IMR-90 (cell line): ENCODE measurements around the gene SLC8A3. TPM values are rescaled to one million over a fixed set of nuclear protein-coding genes. Genes with fewer than 3 reads are reported as not detected.

ENCODE experiments used
- ATAC-seq: fragments of 200-7000 bp; cut with Tn5 transposase; 2 replicates; pipeline ENCODE4 v1.9.1; 2020; ENCODE audit warnings: low read depth, mild to moderate bottlenecking, moderate library complexity
- BruUV-seq: library from RNA; stranded (reverse); fragments of 400-500 nt; replicated peaks from 2 replicates; lab custom pipeline; 2021; lab: Mats Ljungman, UMichigan
- CTCF ChIA-PET: fragments of 300-600 bp; formaldehyde crosslinking; extraction: SDS; loops from one replicate; lab custom pipeline; 2021; ENCODE audit warnings: antibody characterized with exemption; lab: Yijun Ruan, JAX
- POLR2A ChIA-PET: fragments of 300-600 bp; sonication (Branson Sonifier 250); formaldehyde crosslinking; loops from one replicate; lab custom pipeline; 2022; ENCODE audit warnings: antibody characterized with exemption; ENCODE audit not compliant: unreplicated experiment; lab: Charles Lee
- DNase-seq: peaks from one replicate; pipeline ENCODE4 v3.0.0; 2013
- H2AFZ ChIP-seq: replicated peaks from 2 replicates; pipeline ENCODE3; 2013; ENCODE audit warnings: low read length, mild to moderate bottlenecking; ENCODE audit not compliant: poor library complexity
- H2AK5ac ChIP-seq: 2 replicates; pipeline ENCODE4 v1.6.1; 2013; ENCODE audit warnings: low read depth, low read length, inconsistent platforms
- H2AK9ac ChIP-seq: replicated peaks from 2 replicates; pipeline ENCODE3; 2013; ENCODE audit warnings: mild to moderate bottlenecking, low read depth, low read length, moderate library complexity; ENCODE audit not compliant: poor library complexity
- H2BK120ac ChIP-seq: 2 replicates; pipeline ENCODE4 v1.6.1; 2013; ENCODE audit warnings: low read depth, low read length, inconsistent platforms
- H2BK15ac ChIP-seq: 3 replicates; pipeline ENCODE4 v1.6.1; 2013; ENCODE audit warnings: low read depth, low read length, inconsistent platforms
- H2BK20ac ChIP-seq: 2 replicates; pipeline ENCODE4 v1.6.1; 2013; ENCODE audit warnings: low read depth, mild to moderate bottlenecking, inconsistent platforms, low read length, moderate library complexity
- H2BK5ac ChIP-seq: 2 replicates; pipeline ENCODE4 v1.6.1; 2013; ENCODE audit warnings: mild to moderate bottlenecking, low read depth, low read length, inconsistent platforms; ENCODE audit not compliant: poor library complexity, severe bottlenecking
- H3K14ac ChIP-seq: replicated peaks from 2 replicates; pipeline ENCODE4 v1.6.1; 2013; ENCODE audit warnings: low read depth, low read length, inconsistent platforms
- H3K18ac ChIP-seq: 2 replicates; pipeline ENCODE4 v1.6.1; 2013; ENCODE audit warnings: low read depth, low read length, control low read depth
- H3K23ac ChIP-seq: 2 replicates; pipeline ENCODE4 v1.6.1; 2013; ENCODE audit warnings: low read depth, low read length, inconsistent platforms
- H3K27ac ChIP-seq: 2 replicates; pipeline ENCODE4 v1.5.1; 2013; ENCODE audit warnings: mild to moderate bottlenecking, control low read depth, low read length; ENCODE audit not compliant: insufficient read depth
- H3K27me3 ChIP-seq: 2 replicates; pipeline ENCODE4 v1.6.1; 2013; ENCODE audit warnings: low read length; ENCODE audit not compliant: control insufficient read depth, insufficient read depth
- H3K36me3 ChIP-seq: 2 replicates; pipeline ENCODE4 v1.6.1; 2013; ENCODE audit warnings: low read length, mixed read lengths; ENCODE audit not compliant: control insufficient read depth, insufficient read depth
- H3K4ac ChIP-seq: 2 replicates; pipeline ENCODE4 v1.6.1; 2013; ENCODE audit warnings: low read depth, low read length, inconsistent platforms
- H3K4me1 ChIP-seq: 2 replicates; pipeline ENCODE4 v1.6.1; 2013; ENCODE audit warnings: low read length, mixed read lengths; ENCODE audit not compliant: control insufficient read depth, insufficient read depth
- H3K4me2 ChIP-seq: 2 replicates; pipeline ENCODE4 v1.6.1; 2013; ENCODE audit warnings: low read depth, mild to moderate bottlenecking, control low read depth, low read length, moderate library complexity
- H3K4me3 ChIP-seq: 2 replicates; pipeline ENCODE4 v1.5.1; 2013; ENCODE audit warnings: low read depth, mild to moderate bottlenecking, control low read depth, low read length, moderate library complexity; ENCODE audit not compliant: insufficient read depth
- H3K56ac ChIP-seq: 2 replicates; pipeline ENCODE4 v1.6.1; 2013; ENCODE audit warnings: low read length, inconsistent platforms; ENCODE audit not compliant: insufficient read depth; ENCODE audit errors: extremely low read depth
- H3K79me1 ChIP-seq, 2 experiments: 2 replicates each; pipeline ENCODE4 v1.6.1; 2013; ENCODE audit warnings: low read length in 2 of 2, inconsistent platforms in 1 of 2, low read depth in 1 of 2
- H3K9ac ChIP-seq: 2 replicates; pipeline ENCODE4 v1.6.1; 2013; ENCODE audit warnings: low read depth, low read length, control low read depth
- H3K9me1 ChIP-seq: 2 replicates; pipeline ENCODE4 v1.6.1; 2013; ENCODE audit warnings: low read length, inconsistent platforms; ENCODE audit not compliant: insufficient read depth
- H3K9me3 ChIP-seq: 2 replicates; pipeline ENCODE4 v1.6.1; 2013; ENCODE audit warnings: low read length; ENCODE audit not compliant: control insufficient read depth, insufficient read depth
- H4K20me1 ChIP-seq: 2 replicates; pipeline ENCODE4 v1.6.1; 2013; ENCODE audit warnings: low read length, inconsistent platforms; ENCODE audit not compliant: insufficient read depth
- H4K5ac ChIP-seq: 2 replicates; pipeline ENCODE4 v1.6.1; 2013; ENCODE audit warnings: mild to moderate bottlenecking, low read depth, low read length, control low read depth
- H4K8ac ChIP-seq, 2 experiments: 2 replicates each; pipeline ENCODE4 v1.6.1; 2013; ENCODE audit warnings: low read depth in 2 of 2, low read length in 2 of 2, control low read depth in 1 of 2, inconsistent platforms in 1 of 2
- H4K91ac ChIP-seq: 2 replicates; pipeline ENCODE4 v1.6.1; 2013; ENCODE audit warnings: low read depth, low read length, inconsistent platforms; ENCODE audit not compliant: insufficient read depth
- BHLHE40 ChIP-seq: fragments of 150-350 bp; IDR thresholded peaks from 2 replicates; pipeline ENCODE4 v1.6.1; 2016; ENCODE audit warnings: mild to moderate bottlenecking, low read depth, low read length
- CHD1 ChIP-seq: IDR thresholded peaks from 2 replicates; pipeline ENCODE4 v1.6.1; 2012; ENCODE audit warnings: low read depth, low read length, improper control_type of control experiment
- FOS ChIP-seq: fragments of 150-350 bp; IDR thresholded peaks from 2 replicates; pipeline ENCODE4 v1.6.1; 2016; ENCODE audit warnings: low read depth, low read length
- MAZ ChIP-seq: IDR thresholded peaks from 2 replicates; pipeline ENCODE4 v1.6.1; 2012; ENCODE audit warnings: low read depth, mild to moderate bottlenecking, low read length, improper control_type of control experiment, moderate library complexity, borderline replicate concordance
- MXI1 ChIP-seq: IDR thresholded peaks from 2 replicates; pipeline ENCODE4 v1.6.1; 2012; ENCODE audit warnings: low read depth, mild to moderate bottlenecking, low read length, moderate library complexity, borderline replicate concordance
- POLR2A ChIP-seq: IDR thresholded peaks from 2 replicates; pipeline ENCODE4 v1.6.1; 2012; ENCODE audit warnings: mild to moderate bottlenecking, low read depth, low read length
- RAD21 ChIP-seq: IDR thresholded peaks from 2 replicates; pipeline ENCODE4 v1.6.1; 2012; ENCODE audit warnings: low read length, improper control_type of control experiment
- RCOR1 ChIP-seq: IDR thresholded peaks from 2 replicates; pipeline ENCODE4 v1.6.1; 2012; ENCODE audit warnings: mild to moderate bottlenecking, low read length, improper control_type of control experiment; ENCODE audit not compliant: insufficient replicate concordance
- SMC3 ChIP-seq: fragments of 150-350 bp; IDR thresholded peaks from 2 replicates; pipeline ENCODE4 v1.6.1; 2016; ENCODE audit warnings: low read depth, mild to moderate bottlenecking, antibody characterized with exemption, low read length, moderate library complexity
- WGBS, 2 experiments: methylation state at CpG; one replicate each; pipeline versions ENCODE4 v1.1.5 to v1.1.7; 2013; ENCODE audit warnings: missing lambda C conversion rate in 2 of 2; ENCODE audit not compliant: insufficient read length in 1 of 2; ENCODE audit errors: extremely low coverage in 2 of 2; 5-methylcytosine and 5-hydroxymethylcytosine counted together
- dilution Hi-C: fragments of 300-500 bp; cut with HindIII; formaldehyde crosslinking; loops from one replicate; pipeline ENCODE4 v1.14.3; 2018; ENCODE audit warnings: low sequenced_read_pairs; ENCODE audit not compliant: unreplicated experiment
- in situ Hi-C: fragments of 300-500 bp; cut with MboI; formaldehyde crosslinking; loops from 3 replicates; pipeline ENCODE4 v1.14.3; 2019; ENCODE audit warnings: low sequenced_read_pairs, inconsistent platforms, mixed read lengths
- intact Hi-C: fragments of 100-400 bp; cut with micrococcal nuclease; formaldehyde crosslinking; loops from 2 replicates; pipeline ENCODE4 v1.10.0; 2022
- polyA plus RNA-seq, 3 experiments: library from polyadenylated mRNA; depleted of rRNA; stranded (reverse); fragments of >200 nt; gene quantifications; 2 replicates each; pipeline ENCODE4 v1.2.3, GENCODE V29; 2012; ENCODE audit warnings: low replicate concordance in 1 of 3
- total RNA-seq: library from RNA; depleted of rRNA; stranded (reverse); fragments of >200 nt; gene quantifications from 2 replicates; pipeline ENCODE4 v1.2.3, GENCODE V29; 2012
- TF ChIP-seq, protein P1 (sequence below): conservative IDR thresholded peaks from 2 replicates; pipeline ENCODE4 v1.5.1; 2012; ENCODE audit warnings: mild to moderate bottlenecking, low read depth, low read length, improper control_type of control experiment

SLC8A3 gene
- total and polyA plus RNA-seq, 2 of the 4 experiments (the other 2 are of a cell fraction), result under 0.01 TPM; not detected in 1

GRCh38 chr14:70162358-70162757 is 26.4 kb downstream of the SLC8A3 start:
- POLR2A ChIA-PET, result no interaction called here

More at GRCh38 chr14:70162358-70162757, 26.4 kb downstream of the SLC8A3 start:
- Histone ChIP-seq H3K79me1 (no peaks in the 10 kb centered on the region), H2BK120ac (no peak overlapping the region), H3K27ac (no peak overlapping the region), H3K4ac (no peak overlapping the region), H2BK15ac (no peak overlapping the region), H3K18ac (no peak overlapping the region), H3K9ac (no peak overlapping the region), H2BK5ac (no peak overlapping the region), H2AFZ (no peak overlapping the region), H3K9me3 (no peaks in the 10 kb centered on the region), H2BK20ac (no peak overlapping the region), H3K27me3 (no peaks in the 10 kb centered on the region; the same call in 1 of the 2 replicates), H4K5ac (no peak overlapping the region), H3K23ac (no peak overlapping the region), H3K4me3 (no peak overlapping the region), H4K91ac (no peak overlapping the region), H2AK9ac (no peak overlapping the region), H3K4me1 (no peaks in the 10 kb centered on the region), H2AK5ac (no peak overlapping the region), H4K20me1 (no peaks in the 10 kb centered on the region), H3K14ac (no peak overlapping the region), H4K8ac (no peak overlapping the region), H3K4me2 (no peak overlapping the region), H3K56ac (no peak overlapping the region), H3K36me3 (no peaks in the 10 kb centered on the region), H3K9me1 (no peaks in the 10 kb centered on the region)
- CTCF ChIA-PET, result no interaction called here
- WGBS, 2 experiments, result no CpG with 5 or more reads among the region's 4 CpGs
- intact Hi-C loops, result no loop called here
- DNase-seq, result no peak
- BruUV-seq, result no TSS peak
- dilution Hi-C loops, result no loop called here
- TF ChIP-seq MXI1 (no peak), FOS (no peak), RCOR1 (no peak), RAD21 (no peak), POLR2A (no peak), MAZ (no peak), CHD1 (no peak), BHLHE40 (no peak), SMC3 (no peak)
- TF ChIP-seq, protein P1, sequence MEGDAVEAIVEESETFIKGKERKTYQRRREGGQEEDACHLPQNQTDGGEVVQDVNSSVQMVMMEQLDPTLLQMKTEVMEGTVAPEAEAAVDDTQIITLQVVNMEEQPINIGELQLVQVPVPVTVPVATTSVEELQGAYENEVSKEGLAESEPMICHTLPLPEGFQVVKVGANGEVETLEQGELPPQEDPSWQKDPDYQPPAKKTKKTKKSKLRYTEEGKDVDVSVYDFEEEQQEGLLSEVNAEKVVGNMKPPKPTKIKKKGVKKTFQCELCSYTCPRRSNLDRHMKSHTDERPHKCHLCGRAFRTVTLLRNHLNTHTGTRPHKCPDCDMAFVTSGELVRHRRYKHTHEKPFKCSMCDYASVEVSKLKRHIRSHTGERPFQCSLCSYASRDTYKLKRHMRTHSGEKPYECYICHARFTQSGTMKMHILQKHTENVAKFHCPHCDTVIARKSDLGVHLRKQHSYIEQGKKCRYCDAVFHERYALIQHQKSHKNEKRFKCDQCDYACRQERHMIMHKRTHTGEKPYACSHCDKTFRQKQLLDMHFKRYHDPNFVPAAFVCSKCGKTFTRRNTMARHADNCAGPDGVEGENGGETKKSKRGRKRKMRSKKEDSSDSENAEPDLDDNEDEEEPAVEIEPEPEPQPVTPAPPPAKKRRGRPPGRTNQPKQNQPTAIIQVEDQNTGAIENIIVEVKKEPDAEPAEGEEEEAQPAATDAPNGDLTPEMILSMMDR, result no peak
- no peak for ATAC-seq
- in situ Hi-C loops, result no loop called here
